ENCODE results near the gene SLCO3A1.

SLCO3A1 gene

DNA sequence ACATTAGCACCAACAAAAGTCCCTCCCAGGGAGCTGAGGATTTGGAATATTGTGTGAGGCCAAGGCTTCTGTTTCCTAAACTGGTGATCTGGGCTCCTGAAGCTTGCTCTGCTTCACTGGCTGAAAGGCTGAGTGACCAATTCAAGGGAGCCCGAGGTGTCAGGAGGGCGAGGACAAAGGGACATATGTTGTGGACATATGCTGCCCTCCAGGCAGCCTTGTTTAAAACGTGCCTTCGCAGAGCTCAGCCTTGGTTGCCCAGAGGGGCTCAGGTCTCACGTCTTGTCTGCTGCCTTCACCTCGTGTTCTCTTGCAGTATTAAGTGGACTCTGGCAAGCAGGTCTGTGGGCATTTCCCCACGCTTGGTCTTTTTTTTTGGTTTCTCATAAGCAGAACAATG lies 7.0 kb downstream of the SLCO3A1 start:
- no peak for DNase-seq (ENCODE audit: low read depth in 2 of 2, low spot score in 1 of 2)

DNA sequence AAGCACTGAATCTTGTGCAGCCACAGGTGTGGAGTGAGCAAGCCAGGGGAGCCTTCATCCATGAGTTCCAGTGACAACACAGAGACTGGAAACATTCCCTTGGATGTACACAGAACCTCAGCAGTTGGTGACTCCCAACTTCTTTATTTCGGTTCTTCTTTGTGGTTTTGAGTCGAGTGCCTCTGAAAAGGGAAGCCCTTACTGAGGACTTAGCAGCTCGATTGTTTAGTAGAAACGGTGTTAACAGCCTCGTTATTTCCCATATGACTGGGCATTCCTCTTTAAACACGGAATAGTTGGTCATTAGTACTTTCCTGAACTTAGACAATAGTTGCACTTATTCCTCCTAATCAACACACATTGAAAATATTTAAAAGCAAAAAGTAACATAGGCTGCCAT lies 7.7 kb downstream of the SLCO3A1 start:
- no peak for DNase-seq (ENCODE audit: low read depth in 2 of 2, low spot score in 1 of 2)

DNA sequence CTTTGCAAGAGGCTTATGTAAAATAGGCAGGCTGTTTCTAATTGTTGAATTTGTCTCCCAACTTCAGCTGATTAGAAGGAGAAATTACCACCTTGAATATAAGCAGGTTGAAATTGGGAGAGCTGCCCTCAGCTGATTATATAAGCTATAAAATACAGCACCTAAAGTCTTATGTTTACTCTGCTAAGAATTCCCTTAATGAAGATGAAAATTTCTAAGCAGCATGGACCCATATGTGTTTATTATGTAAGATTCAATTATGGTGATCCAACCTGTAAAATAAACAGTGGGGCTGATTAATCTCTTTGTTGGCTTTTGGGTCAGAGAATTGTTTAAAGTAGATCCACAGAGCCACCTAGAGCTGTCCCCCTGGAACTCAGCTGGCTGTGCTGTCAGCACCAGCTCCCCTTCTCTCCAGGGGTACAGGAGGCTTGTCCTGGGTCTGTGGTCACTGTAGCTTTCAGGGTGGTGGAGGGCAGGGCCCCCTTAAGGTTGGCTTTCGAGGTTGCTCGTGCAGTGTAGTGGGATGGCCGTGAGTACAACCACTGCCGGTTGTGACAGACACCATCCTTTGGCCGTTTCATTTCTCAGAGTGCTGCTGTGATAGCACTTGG lies 9.5 kb downstream of the SLCO3A1 start:
- DNase-seq (ENCODE audit: low read depth in 2 of 2, low spot score in 1 of 2) = no peak

DNA sequence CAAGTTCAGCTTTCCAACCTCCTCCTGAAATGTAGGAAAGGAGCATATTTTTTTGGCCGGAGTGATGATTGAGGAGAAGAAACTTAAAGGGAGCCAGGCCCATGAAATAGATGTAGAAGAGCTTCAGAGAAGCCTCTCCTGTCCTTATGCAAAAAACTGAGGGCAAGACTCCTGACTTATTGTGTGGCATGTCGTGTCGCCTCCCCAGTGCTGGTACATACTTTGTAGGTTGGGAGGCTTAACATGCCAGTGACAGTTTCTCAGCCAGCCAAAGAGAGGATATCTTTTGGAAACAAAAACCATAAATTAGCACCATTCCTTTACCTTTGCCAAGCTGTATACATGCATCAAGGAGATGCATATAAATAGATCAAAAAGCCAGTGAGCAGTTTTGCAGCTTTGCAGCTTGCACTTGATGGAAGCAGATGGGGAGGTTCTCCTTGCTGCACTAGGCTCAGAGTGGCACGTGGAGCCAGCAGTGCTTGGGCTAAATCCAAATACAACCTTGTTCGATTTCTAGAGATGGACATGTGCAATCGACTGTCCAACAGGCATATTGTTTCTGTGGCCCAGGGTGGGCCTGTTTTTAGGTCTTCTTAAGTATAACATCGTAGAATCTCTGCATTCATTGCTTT lies 10.2 kb downstream of the SLCO3A1 start:
- no peak for DNase-seq (ENCODE audit: low read depth in 2 of 2, low spot score in 1 of 2)

DNA sequence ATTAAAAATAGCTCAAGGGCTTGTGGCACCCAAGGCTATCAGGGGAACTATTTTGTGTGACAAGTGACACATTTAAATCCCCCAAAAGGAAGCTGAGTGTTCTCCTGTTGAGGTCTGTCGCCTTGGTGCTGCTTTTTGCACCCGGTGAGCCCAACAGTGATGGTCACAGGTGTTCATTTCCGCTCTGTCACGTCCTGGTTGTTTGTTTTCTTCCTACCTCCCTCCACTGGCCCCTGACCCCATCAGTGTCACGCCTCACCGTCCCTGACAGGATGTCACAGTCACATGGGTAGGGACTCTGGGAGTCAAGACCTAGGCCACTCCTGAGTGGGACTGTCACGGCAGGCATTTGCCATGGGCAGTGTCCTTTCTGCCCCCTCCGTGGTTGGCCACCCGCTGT lies 11.2 kb downstream of the SLCO3A1 start:
- no peak for DNase-seq (ENCODE audit: low read depth in 2 of 2, low spot score in 1 of 2)

DNA sequence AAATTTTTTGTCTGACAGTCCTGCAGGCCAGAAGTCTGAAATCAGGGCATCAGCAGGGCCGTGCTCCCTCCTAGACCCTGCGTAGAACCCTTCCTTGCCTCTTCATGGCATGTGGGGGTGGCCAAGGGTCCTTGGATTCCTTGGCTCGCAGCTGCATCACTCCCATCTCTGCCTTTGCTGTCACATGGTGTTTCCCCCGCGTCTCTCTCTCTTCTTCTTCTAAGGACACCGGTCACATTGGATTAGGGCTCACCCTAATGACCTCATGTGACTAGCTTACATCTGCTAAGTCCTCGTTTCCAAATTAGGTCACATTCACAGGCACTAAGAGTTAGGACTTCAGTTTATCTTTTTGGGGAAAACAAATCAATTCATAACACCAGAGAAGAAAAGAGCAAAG lies 12.0 kb downstream of the SLCO3A1 start:
- DNase-seq (ENCODE audit: low read depth in 2 of 2, low spot score in 1 of 2) = no peak

DNA sequence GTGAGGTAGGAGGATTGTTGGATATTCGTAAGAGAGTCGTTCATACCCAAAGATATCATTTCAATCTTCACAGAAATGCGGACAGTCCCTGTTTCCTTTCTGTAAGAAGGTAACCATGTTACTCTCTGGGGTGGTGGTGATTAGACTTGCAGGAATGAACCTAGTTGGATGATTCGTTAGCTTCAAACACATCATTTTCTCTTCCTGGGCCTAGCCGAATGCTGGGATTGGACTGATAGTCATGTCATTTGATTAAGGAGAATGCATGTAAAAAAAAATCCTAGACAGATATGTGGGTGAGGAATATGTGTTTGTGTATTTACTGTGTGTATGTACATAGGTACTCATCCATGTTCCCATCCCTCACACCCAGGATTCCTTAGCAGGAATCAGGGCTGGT lies 12.4 kb downstream of the SLCO3A1 start:
- DNase-seq (ENCODE audit: low read depth in 2 of 2, low spot score in 1 of 2) = no peak

DNA sequence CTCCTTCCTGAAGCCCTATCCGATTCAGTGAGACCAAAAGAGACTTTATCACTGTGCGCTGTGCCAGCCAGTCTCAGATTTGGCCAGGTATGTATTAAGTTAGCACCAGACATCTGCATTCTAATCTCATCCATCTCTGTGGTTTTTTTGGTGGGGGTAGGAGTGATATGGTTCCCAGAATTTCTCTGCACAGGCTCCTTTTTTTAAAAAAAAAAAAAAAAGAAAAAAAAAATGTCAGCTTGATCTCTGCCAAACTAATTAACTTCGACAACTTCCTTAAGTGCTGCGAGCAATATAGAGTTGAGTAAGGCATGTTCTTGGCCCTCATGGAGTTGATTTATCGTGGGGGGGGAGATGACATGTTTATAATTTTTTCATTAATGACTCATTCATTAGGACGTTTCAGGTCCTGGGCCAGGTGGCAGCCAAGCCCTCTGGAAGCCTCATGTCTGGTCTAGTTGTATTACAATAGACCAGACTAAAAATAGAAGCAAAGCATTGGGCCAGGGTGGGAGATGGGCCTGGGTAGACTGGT lies 12.9 kb downstream of the SLCO3A1 start:
- DNase-seq (ENCODE audit: low read depth in 2 of 2, low spot score in 1 of 2) = no peak

DNA sequence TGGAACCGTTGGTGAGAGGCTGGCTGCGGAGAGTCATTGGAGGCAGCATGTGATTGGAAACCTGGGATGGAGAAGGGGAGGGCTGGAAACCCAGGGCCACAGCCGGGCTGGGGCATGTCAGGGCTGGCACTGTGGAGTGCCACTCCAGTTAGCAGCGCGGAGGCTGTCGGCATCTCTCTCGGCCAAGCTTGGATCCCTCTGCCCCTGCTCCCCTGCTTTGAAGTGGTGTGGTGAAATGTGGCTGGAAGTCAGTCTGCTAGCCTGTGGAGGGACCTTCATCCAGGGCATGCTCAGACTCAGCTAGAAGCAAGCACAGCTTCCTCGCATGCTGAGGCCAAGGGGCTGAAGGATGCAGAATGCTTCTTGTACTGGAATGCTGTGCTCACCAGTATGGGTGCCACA lies 13.5 kb downstream of the SLCO3A1 start:
- DNase-seq (ENCODE audit: low read depth in 2 of 2, low spot score in 1 of 2) = no peak

DNA sequence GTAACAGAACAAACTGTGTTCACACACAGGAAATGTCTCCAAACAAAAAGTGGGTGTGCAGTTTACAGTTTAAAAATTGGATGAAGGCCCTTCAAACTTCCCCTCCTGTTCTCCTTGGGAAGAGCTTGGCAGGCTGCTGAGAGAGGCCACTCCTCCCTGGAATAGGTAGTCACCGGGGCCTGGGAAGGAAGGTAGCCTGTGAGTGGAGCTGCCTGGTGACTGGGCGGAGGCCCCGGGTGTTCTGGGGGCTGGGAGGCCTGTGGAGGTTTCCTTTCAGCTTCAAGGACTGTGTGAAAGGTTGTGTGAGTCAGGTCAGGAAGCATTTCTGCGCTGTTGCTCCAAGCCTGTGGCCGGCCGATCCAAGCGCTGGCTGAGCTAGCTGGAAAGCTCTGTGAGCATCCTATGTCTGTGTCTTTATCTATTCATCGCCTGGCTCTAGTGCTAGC lies 14.1 kb downstream of the SLCO3A1 start:
- no peak for DNase-seq (ENCODE audit: low read depth in 2 of 2, low spot score in 1 of 2)

DNA sequence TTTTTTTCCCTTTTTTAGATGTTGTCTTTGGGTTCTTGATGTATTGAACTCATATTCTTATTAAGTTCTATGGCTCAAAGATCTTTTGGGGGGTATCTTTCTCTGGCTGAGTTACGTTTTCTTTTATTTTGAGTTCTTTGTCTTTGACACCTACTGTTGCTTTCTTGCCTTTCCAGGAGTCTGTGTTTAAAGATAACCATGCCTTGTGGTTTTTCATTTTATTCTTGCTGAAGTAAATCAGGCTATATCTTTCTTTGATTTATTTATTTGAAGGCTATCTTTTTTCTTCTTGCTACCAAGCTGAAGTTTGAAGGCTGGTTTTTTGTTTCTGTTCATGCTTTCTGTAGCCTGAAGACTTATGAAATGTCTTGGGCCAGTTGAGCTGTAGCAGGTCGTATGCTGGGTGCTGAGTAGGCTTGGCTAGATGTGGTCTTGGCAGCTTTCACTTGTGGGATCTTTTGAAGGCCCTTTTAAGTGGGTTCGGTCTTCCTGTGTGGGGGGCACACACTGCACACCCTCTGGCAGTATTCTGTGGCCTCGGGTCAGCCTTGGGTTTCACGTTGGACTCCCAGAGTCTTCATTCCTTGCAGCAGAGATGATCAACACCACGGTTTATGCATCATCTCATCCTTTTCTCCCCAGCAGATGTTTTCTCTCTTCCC lies 17.5 kb downstream of the SLCO3A1 start:
- no peak for DNase-seq (ENCODE audit: low read depth in 2 of 2, low spot score in 1 of 2)

DNA sequence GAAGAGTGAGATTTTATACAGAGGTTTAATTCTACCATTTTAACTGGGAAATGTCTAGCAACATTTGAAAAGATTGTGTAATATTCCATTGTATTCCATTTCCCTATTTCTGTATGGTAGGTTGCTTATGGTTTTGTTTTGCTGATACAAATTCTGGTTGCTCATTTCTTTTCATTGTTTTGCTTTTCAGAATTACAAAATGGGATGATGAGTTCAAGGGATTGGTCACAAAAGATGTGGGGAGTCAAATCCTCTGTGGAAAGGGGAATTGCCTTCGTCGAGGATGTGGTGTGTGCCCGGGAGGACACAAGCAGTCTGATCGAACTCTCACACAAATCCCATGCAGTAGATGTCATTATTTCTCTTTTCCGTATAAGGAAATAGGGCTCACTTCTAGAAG lies 18.3 kb downstream of the SLCO3A1 start:
- DNase-seq (ENCODE audit: low read depth in 2 of 2, low spot score in 1 of 2) = no peak

DNA sequence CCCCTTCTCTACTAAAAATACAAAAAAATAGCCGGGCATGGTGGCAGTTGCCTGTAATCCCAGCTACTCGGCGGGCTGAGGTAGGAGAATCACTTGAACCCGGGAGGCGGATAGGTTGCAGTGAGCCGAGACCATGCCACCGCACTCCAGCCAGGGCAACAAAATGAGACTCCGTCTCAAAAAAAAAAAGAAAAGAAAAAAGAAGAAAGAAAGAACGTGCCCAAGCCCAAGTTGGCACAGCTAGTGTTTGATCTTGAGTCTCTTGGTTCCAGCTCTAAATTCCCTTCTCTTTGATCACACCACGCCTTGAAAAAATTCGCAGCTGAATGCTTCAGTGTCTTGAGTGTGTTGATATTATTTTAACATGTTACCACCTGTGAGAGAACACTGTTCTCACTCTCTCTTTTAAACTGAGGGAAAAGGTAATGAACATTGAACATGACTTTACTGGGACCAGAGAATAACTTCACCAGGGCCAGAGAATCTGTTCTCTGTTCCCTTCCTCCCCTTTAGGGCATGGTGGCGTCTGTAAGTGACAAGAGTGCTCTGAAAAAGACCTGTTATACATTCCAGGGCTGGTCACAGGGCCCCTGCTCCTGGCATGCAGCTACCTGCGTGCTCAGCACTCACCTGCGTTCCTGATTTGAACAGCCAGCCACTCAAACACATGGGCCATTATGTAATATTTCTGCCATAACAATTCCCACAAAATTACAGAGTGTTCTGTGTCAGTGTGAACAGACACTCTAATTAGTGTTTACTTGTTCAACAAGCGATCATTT lies 19.0 kb downstream of the SLCO3A1 start:
- DNase-seq (ENCODE audit: low read depth in 2 of 2, low spot score in 1 of 2) = no peak

DNA sequence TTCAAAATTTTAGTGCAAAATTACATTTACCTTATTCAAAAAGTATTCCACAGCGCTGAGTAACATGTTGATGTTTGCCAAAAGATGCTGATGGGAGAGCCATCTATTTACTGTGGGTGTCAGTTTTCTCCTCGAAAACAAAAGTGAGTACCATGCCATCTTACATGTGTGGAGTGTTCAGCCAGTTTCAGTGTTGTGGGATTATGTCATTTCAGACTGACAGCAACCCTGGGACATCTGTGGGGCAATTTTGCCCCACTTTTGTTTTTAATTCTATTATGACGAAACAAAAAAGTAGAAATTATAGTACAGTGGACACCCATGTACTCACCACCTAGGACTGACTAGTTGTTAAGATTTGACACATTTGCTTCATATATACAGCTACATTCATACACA lies 19.6 kb downstream of the SLCO3A1 start:
- DNase-seq (ENCODE audit: low read depth in 2 of 2, low spot score in 1 of 2) = no peak

DNA sequence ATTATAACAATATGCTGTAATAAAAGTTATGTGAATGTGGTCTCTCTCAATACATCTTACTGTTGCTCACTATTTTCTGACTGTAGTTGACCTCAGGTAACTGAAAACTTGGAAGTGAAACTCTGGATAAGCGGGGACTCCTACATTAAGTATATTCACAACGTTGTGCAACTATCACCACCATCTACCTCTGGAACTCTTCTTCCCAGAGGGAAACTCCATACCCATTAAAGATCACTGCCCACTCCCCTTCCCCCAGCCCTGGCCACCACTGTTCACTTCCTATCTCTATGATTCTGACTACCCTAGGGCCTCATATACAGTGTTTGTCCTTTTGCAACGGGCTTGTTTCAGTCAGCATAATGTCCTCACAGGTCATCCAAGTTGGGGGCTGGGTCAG lies 20.7 kb downstream of the SLCO3A1 start:
- DNase-seq (ENCODE audit: low read depth in 2 of 2, low spot score in 1 of 2) = no peak

DNA sequence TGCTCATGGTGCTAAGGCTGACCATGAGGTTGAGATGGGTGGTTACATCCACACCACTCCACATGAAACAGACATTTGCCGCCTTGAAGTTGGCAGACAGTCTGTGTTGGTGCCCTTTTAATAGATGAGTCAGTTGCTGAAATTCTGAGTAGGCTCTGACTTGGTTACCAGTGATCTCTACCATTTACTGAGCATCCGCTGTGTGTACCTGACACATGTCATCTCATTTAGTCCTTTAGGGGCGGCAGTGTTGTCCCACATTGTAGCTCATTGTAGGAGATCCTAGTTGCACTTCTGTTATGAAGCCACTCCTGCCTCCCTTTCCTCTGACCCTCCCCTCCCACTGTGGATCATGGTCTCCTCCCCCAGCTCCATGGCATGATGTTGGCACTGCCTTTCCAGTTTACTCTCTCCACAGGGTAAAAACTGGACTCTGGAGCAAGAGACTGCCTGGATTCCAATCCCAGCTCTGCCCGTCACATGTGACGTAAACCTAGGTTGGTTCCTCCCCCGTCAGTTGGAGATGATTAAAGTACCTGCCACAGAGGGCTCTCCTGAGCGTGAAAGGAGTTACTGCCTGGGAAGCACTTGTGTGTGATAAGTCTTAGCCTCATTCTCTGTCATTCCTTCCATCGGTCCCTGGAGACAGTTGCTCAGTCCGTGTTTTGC lies 21.6 kb downstream of the SLCO3A1 start:
- no peak for DNase-seq (ENCODE audit: low read depth in 2 of 2, low spot score in 1 of 2)

DNA sequence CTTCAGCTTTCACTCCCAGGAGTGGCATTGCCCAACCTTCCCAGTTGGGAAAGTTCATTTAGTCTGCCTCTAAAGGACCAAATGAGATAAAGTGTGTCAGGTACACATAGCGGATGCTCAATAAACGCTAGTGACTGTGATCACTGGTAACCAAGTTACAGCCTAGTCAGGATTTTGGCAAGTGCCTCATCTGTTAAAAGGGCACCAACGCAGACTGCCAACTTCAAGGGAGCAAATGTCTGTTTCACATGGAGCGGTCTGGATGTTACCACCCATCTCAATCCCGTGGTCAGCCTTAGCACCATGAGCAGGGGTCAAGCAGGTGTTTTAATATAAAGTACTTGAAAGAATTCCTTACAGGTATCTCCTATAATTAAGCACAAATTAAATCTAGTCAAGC lies 22.7 kb downstream of the SLCO3A1 start:
- DNase-seq (ENCODE audit: low read depth in 2 of 2, low spot score in 1 of 2) = no peak

DNA sequence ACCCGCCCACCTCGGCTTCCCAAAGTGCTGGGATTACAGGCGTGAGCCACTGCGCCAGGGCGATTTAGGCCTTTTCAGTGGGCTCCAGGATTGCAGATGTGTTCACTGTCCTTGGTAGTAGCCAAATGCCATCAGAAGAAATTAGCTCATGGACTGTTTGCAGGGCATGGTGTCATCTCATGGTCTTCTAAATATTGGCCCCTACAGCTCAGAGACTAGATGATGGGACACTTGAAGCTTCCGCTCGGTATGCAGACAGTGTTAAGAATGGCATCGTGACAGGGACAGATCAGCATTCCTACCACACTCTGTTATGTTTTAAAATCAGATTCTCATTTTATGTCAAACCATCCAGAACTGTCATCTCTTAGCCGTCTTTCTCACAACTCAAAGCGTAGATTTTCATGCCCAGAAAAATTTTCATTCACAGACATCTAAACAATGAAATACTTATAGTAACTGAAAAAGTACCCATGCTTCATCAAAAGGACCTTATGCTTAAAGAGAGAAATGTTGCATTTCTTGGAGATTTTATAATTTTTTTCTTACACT lies 24.9 kb downstream of the SLCO3A1 start:
- DNase-seq (ENCODE audit: low read depth in 2 of 2, low spot score in 1 of 2) = no peak

DNA sequence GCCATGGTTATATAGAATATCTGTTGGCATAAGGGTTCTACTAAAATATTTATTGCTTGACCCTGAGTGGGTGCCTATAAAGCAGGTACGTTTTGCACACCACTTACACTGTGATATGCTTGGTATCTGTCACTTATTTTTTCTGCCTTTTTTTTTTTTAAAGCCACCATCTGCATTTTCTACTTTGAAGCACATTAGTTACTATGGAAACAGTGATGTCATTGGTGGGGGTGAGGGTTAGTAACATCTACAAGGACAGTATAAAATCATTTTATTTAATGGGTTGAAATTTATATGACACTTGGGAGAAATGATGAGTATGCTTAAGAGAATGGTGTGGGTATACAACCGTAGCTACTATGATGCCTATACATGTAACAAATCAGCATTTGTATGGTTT lies 25.6 kb downstream of the SLCO3A1 start:
- no peak for DNase-seq (ENCODE audit: low read depth in 2 of 2, low spot score in 1 of 2)

DNA sequence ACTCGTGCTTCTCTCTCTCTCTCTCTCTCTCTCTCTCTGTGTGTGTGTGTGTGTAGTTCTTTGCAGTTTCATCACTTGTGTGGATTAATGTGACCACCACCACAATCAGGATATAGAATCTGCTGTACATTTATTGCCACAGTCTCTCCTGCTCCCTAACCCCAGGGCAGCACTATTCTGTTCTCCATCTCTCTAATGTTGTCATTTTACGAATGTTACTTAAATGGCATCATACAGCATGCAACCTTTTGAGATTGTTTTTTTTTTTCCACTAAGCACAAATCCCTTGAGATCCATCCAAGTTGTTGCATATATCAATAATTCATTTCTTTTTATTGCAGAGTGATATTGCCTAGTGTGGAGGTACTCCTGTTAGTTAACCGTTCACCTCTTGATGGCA lies 26.9 kb downstream of the SLCO3A1 start:
- DNase-seq (ENCODE audit: low read depth in 2 of 2, low spot score in 1 of 2) = no peak

Data from stimulated activated CD8-positive, alpha-beta memory T cell treated with anti-CD3 and anti-CD28 coated beads, Interleukin-4, amount 100 ng/mL, for 4 hours (primary cell).